Measurements from ENCODE around the gene MAST4. TPM values are rescaled to one million over a fixed set of nuclear protein-coding genes. Genes with fewer than 3 reads are reported as not detected.

The MAST4 gene
- total and polyA plus RNA-seq, 2 of the 4 experiments (the other 2 are of a cell fraction), result 4.8 to 6.8 TPM

GRCh38 chr5:66560371-66560770 is 35.8 kb upstream of the MAST4 start:
- H3K27ac ChIP-seq (ENCODE audit: insufficient read depth, low read length), result no peak overlapping the region
- H3K23ac ChIP-seq (ENCODE audit: low read depth, low read length), result no peak overlapping the region
- H4K5ac ChIP-seq (ENCODE audit: low read depth, low read length), result no peak overlapping the region
- no peak overlapping the region for H2AK9ac ChIP-seq (replicated peaks; ENCODE audit: low read depth, low read length, poor library complexity)
- no peak overlapping the region for H2BK5ac ChIP-seq (ENCODE audit: low read depth, low read length, poor library complexity, severe bottlenecking)
- no peak for TF ChIP-seq MAFK (IDR thresholded peaks at IDR 0.05; ENCODE audit: low read depth, low read length)
- CTCF ChIA-PET, result no interaction called here
- H3K9me3 ChIP-seq (ENCODE audit: control insufficient read depth, insufficient read depth, low read length), result no peaks in the 10 kb centered on the region
- H2BK120ac ChIP-seq (ENCODE audit: low read depth, low read length), result no peak overlapping the region
- dilution Hi-C loops (cut with HindIII; ENCODE audit: low sequenced_read_pairs, unreplicated experiment) (no loop called here), intact Hi-C loops (cut with micrococcal nuclease) (no loop called here), in situ Hi-C loops (cut with MboI; ENCODE audit: low sequenced_read_pairs) (no loop called here)
- no peak overlapping the region for H2AK5ac ChIP-seq (ENCODE audit: low read depth, low read length)
- no peak overlapping the region for H3K14ac ChIP-seq (replicated peaks; ENCODE audit: low read depth, low read length)
- H3K27me3 ChIP-seq (ENCODE audit: control insufficient read depth, insufficient read depth, low read length), result no peaks in the 10 kb centered on the region
- no peak overlapping the region for H3K4me3 ChIP-seq (ENCODE audit: insufficient read depth, low read depth, low read length)
- H3K56ac ChIP-seq (ENCODE audit: extremely low read depth, insufficient read depth, low read length), result no peak overlapping the region
- H3K18ac ChIP-seq (ENCODE audit: low read depth, low read length), result no peak overlapping the region
- no peak overlapping the region for H3K4me2 ChIP-seq (ENCODE audit: low read depth, low read length)
- ATAC-seq (ENCODE audit: low read depth), result no peak
- no peaks in the 10 kb centered on the region for H4K20me1 ChIP-seq (ENCODE audit: insufficient read depth, low read length)
- H2AFZ ChIP-seq (replicated peaks; ENCODE audit: low read length, poor library complexity), result no peak overlapping the region
- no peak overlapping the region for H2BK20ac ChIP-seq (ENCODE audit: low read depth, low read length)
- no peaks in the 10 kb centered on the region for H3K9me1 ChIP-seq (ENCODE audit: insufficient read depth, low read length)
- POLR2A ChIA-PET (ENCODE audit: unreplicated experiment), result no interaction called here
- no peak overlapping the region for H2BK15ac ChIP-seq (ENCODE audit: low read depth, low read length)
- no peak overlapping the region for H4K91ac ChIP-seq (ENCODE audit: insufficient read depth, low read depth, low read length)
- BruUV-seq (replicated peaks), result no TSS peak
- no CpG with 5 or more reads among the region's 4 CpGs for WGBS, 2 experiments (ENCODE audit: extremely low coverage in 2 of 2, insufficient read length in 1 of 2)
- no peak overlapping the region for H3K4ac ChIP-seq (ENCODE audit: low read depth, low read length)
- H3K4me1 ChIP-seq (ENCODE audit: control insufficient read depth, insufficient read depth, low read length), result no peaks in the 10 kb centered on the region
- no peak overlapping the region for H3K9ac ChIP-seq (ENCODE audit: low read depth, low read length)
- no peaks in the 10 kb centered on the region for H3K36me3 ChIP-seq (ENCODE audit: control insufficient read depth, insufficient read depth, low read length)
- H3K79me1 ChIP-seq (ENCODE audit: low read depth in 1 of 2, low read length in 2 of 2), result no peaks in the 10 kb centered on the region
- H4K8ac ChIP-seq (ENCODE audit: low read depth in 2 of 2, low read length in 2 of 2), result no peak overlapping the region
- no peak for DNase-seq

All from IMR-90 (cell line).